Measurements from ENCODE around the gene RNF214.

RNF214 gene

GRCh38 chr11:117287668-117288067 lies 55.2 kb downstream of the RNF214 start:
- no peak for DNase-seq

GRCh38 chr11:117289795-117290194 lies 57.3 kb downstream of the RNF214 start:
- no peak for DNase-seq

GRCh38 chr11:117290809-117291396 lies 58.4 kb downstream of the RNF214 start, which contains the start of gene BACE1-AS:
TSS of gene BACE1-AS (plus strand) at chr11:117291346.
- DNase-seq, result no peak

- DNase-seq, result no peak
These were observed 60.1 kb downstream of the RNF214 start for GRCh38 chr11:117292616-117293015.

- no peak for DNase-seq
These were observed 63.1 kb downstream of the RNF214 start for GRCh38 chr11:117295438-117296137.

GRCh38 chr11:117296881-117297280 lies 64.4 kb downstream of the RNF214 start:
- no peak for DNase-seq

- no peak for DNase-seq
These were observed 65.7 kb downstream of the RNF214 start for GRCh38 chr11:117298195-117298594.

GRCh38 chr11:117299351-117300282 lies 67.1 kb downstream of the RNF214 start:
- no peak for DNase-seq

GRCh38 chr11:117300283-117300663 lies 67.8 kb downstream of the RNF214 start:
- no peak for DNase-seq

- DNase-seq, result no peak
These were observed 68.3 kb downstream of the RNF214 start for GRCh38 chr11:117300773-117301172.

GRCh38 chr11:117302228-117302627 lies 69.8 kb downstream of the RNF214 start:
- no peak for DNase-seq

GRCh38 chr11:117303101-117303500 lies 70.6 kb downstream of the RNF214 start:
- DNase-seq, result no peak

GRCh38 chr11:117303646-117304315 lies 71.3 kb downstream of the RNF214 start:
- DNase-seq, result no peak

- no peak for DNase-seq
These were observed 72.7 kb downstream of the RNF214 start for GRCh38 chr11:117305145-117305544.

- no peak for DNase-seq
These were observed 76.8 kb downstream of the RNF214 start for GRCh38 chr11:117309310-117309709.

GRCh38 chr11:117313091-117313490 lies 80.6 kb downstream of the RNF214 start:
- no peak for DNase-seq

- no peak for DNase-seq
These were observed 81.6 kb downstream of the RNF214 start for GRCh38 chr11:117313828-117314768.

GRCh38 chr11:117314840-117315239 lies 82.4 kb downstream of the RNF214 start:
- no peak for DNase-seq

- DNase-seq, result peak in 1 of 2 donors; percentile 19
These were observed 83.1 kb downstream of the RNF214 start for GRCh38 chr11:117315285-117316196.

GRCh38 chr11:117316197-117316961 lies 83.9 kb downstream of the RNF214 start, which contains the start of gene BACE1:
TSS of gene BACE1 (minus strand) at chr11:117316256. CDS start at chr11:117315795, 461 bp downstream.
- no peak for DNase-seq

All from CD4-positive, alpha-beta T cell treated with Interleukin-4 for 1 hour (primary cell).